GM19452 (cell line): ENCODE data around the gene FAM219A.
"Not testable (repeated sequence)": the region's sequence is repeated elsewhere in the genome, so short reads cannot be mapped to it uniquely, and the experiment has no call there.

Source experiments
- ATAC-seq: cut with Tn5 transposase; IDR thresholded peaks from one replicate; pipeline ENCODE4 v1.9.1; 2021; ENCODE audit not compliant: unreplicated experiment

FAM219A gene

DNA sequence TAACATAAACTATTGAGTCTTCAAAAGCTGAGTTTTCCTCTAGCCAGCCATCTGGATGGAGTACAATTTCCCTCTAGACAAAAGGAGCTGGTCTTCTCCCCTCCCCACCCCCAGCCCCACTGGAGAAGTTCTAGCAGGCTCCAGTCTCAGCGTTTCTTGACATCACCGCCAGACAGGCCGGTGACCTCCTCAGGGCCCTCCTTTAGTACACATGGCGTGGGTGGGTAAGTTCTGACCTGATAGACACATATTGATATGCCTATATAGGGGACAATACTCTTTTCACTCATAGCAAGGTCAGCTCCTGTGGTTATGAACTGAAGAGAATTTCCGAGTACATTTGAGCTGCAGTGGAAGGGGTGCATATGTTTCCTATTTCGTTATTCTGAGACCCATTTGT is 27.5 kb upstream of the FAM219A start:
- ATAC-seq, result no peak

DNA sequence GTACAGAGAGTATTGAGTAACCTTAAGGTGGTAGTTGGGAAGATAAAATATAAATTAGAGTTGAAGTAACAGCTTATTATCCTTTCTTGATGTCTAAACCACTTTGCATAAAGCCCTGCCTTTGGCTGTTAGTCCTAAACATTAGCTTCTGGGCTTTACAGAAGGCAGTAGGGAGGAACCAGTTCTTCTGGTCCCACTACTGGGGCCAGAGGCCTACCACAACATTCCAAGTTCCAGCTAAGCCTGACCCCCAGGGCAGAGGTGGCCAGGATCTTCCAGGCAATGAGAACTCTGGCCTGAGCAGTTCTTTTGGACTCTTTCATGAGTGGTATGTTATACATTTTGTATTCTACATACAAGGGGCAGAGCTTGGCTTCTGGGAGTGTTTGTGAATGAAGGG is 26.3 kb upstream of the FAM219A start:
- ATAC-seq, result no peak

DNA sequence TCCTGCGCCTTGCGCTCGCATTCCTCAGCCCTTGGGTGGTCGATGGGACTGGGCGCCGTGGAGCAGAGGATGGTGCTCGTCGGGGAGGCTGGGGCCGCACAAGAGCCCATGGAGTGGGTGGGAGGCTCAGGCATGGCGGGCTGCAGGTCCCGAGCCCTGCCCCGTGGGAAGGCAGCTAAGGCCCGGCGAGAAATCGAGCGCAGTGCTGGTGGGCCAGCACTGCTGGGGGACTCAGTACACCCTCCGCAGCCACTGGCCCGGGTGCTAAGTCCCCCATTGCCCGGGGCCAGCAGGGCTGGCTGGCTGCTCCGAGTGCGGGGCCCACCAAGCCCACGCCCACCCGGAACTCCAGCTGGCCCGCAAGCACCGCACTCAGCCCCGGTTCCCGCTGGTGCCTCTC is 24.4 kb upstream of the FAM219A start:
- ATAC-seq, result not testable (repeated sequence)

DNA sequence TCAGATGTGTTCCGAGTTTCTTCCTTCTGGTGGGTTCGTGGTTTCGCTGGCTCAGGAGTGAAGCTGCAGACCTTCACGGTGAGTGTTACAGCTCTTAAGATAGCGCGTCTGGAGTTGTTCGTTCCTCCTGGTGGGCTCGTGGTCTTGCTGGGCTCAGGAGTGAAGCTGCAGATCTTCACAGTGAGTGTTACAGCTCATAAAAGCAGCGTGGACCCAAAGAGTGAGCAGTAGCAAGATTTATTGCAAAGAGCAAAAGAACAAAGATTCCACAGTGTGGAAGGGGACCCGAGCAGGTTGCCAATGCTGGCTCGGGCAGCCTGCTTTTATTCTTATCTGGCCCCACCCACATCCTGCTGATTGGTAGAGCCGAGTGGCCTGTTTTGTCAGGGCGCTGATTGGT is 23.2 kb upstream of the FAM219A start:
- not testable (repeated sequence) for ATAC-seq

DNA sequence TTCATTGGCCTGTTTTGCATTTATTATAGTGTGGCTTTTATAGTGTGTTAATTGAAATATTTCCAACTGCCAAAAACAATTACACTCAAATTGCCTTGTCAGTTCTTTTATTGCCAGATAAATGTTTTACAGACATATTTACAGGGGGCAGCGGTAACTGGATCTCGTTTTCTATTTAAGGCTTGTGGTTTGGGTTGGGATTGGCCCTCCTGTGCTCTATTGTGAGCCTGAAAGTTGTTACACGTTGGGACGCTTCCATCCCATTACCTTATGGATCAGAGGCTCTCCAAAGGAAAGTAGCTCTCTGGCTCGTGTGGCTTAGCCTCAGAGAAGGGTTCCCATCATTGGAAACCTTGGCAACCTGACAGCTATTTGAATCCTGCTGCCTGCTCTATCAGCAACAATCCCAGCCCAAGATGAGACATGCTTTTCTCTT is 21.1 kb upstream of the FAM219A start:
- no peak for ATAC-seq

DNA sequence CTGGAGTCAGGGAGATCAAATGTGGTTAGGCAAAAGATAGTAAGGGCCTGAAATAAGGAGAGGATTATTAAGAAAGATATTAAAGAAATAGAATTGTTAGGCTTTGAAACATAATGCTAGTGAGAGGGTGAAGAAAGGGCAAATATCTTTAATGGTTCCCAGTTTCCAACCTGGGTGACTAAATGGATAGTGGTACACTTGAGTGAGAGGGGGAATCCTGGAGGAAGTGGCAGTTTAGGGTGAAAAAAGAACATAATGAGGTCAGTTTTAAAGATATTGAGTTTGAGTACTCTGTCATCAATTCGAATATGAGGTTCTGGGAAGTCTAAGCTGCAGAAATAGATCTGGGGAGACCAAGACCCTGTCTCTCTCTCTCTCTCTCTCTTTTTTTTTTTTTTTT is 19.2 kb upstream of the FAM219A start:
- ATAC-seq, result no peak

DNA sequence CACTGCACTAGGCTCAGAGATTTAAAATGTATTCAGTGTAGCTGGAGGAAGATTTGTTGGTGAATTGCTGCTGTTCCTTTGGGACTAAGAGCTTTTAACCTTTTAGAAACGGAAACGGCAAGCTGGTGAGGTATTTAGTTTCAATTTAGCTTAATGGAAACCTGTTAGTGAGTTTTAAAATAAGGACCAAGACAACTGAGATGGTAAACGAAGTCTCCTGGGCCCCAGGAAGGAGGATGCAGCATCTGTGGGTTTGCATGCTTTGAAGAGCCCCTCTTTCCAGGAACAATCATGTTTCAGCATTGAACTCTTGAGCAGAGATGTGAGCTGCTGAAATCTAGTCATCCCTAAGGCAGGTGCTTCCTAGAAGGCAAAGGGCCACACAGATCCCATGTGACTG is 16.7 kb upstream of the FAM219A start:
- no peak for ATAC-seq

DNA sequence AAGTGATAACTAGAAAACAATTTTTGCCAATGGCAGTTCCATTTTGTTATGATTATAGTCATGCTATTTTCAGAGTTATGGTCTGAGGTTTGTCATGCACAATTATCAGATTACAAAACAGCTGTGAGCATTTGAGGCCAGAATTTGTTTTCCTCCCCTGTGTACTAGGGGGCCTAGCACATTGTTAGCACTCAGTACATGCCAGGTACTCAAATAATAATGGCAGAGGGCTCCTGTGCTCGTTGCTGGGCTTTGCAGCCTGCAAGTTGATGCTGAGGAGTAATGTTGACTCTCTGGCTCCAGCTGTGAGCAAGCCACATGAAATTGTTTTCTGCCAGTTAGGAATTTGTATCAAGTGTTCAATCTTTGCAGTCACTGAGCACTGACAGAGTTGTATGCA is 7.1 kb upstream of the FAM219A start:
- no peak for ATAC-seq

DNA sequence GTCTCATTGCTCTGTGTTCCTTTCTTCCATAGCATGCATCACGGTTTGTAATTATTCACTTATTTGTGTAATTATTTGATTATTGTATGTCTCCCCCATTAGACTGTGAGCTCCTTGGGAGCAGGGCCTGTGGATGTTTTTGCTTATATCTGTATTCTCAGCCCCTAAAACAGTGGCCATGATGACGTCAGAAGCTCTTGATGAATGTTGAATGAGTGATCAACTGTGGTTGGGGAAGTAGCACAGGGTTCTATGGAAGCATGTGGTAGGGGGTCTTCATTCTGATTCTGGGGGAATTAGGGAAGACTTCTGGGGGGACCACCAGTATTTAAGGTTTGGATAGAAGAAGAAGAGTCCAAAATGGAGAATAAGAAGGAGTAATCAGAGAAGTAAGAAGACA is 6.2 kb upstream of the FAM219A start:
- ATAC-seq, result no peak

DNA sequence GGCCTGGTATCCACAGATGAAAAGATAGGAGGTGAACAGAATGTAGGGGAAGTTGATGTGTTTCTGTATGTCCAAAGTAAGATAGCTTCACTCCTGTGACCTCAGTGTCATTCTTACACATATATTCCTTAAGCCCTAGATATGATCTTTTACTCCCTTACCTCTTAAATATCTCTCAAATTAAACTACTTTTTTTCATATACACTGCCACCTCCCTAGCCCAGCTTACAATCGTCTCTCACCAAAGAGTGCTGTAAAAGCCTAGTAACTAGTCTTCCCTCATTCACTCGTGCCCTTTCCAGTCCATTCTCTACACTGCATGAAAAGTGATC is 5.5 kb upstream of the FAM219A start:
- no peak for ATAC-seq

DNA sequence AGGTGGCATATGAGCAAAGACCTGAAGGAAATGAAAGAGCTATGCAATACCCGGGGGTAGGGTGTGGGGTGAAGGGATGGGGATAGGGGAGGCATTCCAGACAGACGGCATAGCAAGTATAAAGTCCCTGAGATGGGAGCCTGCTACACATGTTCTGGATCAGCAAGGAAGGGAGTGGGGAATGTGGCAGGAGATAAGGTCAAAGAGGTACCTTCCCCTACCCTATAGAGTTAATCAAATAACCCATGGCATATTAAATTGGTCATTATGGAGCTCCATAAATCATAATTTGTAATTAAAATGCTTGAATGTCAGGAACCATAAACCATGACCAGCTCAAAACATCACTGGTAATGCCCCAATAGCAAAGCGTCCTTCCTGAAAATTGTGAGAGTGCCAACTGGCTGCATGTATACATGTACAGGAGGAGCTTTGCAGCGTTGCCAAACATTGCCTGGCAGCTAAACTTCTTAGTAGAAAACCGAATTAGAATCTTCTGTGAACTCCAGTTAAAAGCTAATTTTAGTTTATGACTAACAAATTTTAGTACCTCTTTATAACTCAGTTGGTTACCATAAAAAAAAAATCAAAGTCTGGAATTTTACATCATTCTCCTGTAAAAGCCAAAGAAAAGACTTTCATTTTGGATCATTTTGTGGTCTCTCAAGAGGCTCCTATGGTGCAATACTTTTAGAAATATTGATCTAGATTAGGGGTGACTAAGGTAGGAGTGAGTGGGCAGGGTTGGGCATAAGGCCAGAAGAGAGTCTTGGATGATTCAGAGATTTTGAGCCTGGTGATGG is 4.9 kb upstream of the FAM219A start:
- no peak for ATAC-seq

DNA sequence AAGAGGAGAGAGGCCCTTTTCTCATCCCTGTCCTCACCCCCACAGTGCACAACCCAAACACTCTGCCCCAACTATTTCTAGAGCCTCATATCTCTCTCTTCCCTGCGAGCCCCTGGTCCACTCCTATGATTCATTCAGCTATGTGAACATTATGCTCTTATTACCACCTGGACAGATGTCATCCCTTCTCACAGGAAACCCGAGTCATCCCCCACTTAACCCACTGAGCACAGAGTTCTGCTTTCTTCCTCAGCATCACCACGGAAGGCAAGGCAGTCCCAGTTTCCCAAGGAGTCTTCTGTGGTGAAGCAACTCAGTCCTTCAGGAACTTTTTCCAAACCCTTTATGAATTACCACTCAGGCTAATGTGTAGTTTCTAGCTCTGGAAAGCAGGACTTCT is 1.6 kb upstream of the FAM219A start:
- ATAC-seq, result no peak

DNA sequence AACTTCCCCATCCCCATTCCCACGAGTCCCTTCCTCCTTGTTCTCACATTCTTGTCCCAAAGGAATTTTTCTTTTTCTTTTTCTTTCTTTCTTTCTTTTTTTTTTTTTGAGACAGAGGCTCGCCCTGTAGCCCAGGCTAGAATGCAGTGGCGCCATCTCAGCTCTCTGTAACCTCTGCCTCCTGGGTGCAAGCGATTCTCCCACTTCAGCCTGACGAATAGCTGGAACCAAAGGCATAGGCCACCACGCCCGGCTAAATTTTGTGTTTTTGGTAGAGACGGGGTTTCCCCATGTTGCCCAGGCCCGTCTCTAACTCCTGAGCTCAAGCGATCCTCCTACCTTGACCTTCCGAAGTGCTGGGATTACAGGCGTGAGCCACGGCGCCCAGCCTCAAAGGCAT is 986 bp upstream of the FAM219A start:
- no peak for ATAC-seq

DNA sequence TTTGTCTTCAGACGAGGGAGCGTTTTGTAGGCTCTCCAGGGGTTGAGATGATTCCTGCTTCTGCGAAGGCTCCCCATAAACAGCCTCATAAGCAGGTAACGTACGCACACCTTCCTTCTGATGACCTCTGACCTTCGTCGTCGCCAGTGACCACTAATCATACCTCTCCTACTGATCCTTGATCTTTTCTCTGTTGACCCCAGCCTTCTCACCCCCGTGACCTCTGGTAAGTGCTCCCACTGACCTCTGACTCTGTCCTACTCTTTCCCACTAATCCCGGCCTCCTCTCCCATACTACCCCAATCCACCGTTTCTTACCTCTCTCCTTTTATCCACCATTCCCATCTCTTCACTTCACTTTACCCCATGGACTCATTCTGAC is 580 bp upstream of the FAM219A start:
- no peak for ATAC-seq

DNA sequence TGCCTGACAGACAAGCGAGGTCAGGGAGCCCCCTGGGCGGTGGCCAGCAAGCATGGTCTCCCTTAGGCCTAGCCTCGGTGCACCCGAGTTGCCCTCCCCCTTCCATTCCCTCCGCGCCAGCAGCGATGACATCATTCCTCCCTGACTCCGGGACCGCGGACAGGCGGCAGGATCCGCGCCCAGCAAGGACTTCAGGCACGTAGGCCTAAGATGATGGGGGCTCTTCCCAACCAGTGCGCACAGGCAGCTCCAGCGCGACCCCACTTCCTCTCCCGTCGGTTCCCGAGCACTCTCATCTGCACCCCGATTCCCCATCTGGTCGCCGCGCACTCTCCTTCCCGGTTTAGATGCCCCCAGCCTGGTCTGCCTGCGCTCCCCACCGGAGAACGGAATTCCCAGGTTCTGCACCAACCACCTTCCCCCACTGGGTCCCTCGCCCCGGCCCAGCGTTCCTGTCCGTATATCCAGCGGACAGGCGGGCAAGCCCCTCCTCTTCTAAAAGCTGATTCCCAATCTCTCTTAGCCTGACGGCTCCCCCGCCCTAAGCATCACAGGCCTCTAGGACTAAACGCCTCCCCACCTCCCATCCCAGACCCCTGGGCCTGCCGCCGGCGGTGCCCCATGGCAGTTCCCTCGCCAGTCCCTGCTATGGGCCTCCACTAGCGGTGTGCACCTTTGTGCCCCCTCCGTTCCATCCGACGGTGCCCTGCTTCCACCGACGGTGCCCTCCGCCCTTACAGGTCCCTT is 931 bp downstream of the FAM219A start:
- ATAC-seq, result no peak

DNA sequence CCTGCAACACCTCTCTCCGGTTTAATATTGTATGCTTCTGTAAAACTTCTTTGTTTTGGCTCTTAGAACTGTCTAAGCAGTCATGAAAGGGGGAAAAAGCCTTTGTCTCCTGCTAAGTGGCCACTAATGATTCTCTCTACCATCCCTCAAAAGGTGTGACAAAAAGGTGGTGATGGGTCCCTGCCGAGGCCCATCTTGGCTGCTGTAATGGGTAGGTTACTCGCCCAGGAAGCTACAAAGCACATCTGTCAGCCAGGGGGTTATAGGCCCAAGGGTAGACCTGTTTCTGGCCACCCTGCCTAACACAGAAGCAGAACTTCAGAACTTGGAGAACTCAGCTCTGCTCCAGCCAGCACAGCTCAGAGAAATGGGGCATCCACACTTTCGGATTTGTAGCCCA is 1.6 kb downstream of the FAM219A start:
- no peak for ATAC-seq

DNA sequence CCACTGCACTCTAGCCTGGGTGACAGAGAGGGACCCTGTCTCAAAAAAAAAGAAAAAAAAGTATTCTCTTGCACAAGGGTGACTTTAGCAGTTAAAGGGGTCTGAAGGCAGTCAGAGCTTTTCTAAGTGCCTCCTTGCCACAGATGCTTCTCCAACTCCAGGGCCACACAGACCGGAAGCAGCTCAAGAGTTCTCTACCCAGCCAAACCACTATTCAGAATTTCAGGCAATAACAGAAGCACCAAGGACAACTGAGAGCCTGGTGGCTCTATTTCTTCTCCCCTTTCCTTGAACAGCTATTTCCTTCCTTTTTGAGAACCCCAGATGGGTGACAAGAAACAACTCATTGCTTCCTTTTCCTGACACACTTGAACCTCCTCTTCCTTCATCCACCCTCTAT is 2.2 kb downstream of the FAM219A start:
- no peak for ATAC-seq

DNA sequence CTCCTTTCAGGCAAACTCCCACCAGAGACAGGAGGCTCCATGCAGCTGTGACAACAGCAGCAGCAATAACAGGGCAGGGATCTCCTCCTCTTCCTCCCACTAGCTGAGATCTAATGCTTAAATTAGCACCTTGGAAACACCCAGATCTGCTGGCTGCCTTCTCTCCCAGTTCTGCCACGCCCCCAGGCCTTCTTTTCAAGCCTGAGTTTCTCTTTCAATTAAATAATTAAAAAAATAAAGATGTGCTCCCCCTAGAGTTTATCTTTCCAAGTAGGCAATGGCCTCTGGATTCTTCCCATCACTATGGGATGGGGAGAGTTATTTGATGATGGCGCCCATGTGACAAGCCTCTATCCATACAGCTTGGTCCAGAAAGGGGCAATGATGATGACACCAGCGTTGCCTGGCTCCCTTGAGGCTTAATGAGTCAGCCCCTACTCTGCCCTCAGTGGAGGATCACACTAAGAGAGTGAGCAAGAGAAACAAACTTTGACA is 3.8 kb downstream of the FAM219A start:
- no peak for ATAC-seq

DNA sequence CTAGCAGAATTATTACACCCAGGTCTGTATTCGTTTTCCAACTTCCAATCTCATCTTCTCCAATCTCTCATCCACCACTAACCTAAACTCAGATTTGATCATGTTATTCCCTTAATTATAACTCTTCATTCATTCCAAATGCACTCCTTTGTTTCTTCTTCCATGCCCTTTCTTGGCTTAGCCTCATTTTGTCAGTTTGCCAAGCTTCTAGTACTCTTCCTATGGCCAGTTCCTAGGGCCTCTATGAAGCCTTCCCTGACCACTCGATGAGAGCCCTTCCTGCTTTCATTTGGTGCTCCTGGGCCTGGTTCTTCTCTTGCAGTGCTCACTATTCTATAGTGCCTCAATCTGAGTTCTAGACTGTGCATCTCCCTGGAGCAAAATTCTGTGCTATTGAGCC is 5.8 kb downstream of the FAM219A start:
- ATAC-seq, result no peak

DNA sequence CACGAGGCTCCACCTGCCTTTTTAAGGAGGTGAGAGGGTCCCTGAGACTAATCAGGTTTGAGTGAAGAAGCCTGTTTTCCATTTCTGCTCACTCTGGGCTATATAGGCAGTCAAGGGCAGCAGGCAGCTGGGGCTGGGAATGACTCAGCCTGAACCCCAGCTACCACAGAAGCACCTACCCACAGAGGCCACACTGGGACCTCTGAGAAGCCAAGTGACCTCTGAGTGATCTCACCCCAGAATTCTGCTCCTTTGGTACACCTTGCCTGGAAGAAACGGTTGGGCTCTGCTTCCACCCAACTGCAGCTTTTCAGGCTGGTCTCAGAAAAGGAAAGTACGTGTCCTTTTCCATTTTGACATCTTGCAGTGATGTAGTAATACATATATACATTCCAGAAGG is 6.8 kb downstream of the FAM219A start:
- ATAC-seq, result no peak

DNA sequence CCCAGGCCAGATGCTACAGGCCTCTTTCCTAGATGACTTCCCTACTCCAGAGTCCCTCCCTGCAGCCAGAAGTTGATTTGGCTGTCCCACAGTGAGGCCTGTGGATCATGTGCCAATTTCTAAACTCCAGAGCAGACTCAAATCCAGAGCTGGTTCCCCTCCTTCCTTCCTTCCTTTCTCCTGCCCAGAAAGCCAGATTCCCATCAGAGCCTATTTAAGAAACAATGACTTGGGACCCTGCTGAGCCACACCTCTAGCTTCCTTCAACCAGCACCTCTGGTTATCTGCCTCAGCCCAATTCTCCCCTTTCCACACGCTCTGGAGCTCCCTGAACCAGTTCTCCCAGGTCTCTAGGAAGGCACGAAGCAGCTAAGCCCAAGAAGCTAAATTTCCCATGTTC is 7.2 kb downstream of the FAM219A start:
- ATAC-seq, result no peak

DNA sequence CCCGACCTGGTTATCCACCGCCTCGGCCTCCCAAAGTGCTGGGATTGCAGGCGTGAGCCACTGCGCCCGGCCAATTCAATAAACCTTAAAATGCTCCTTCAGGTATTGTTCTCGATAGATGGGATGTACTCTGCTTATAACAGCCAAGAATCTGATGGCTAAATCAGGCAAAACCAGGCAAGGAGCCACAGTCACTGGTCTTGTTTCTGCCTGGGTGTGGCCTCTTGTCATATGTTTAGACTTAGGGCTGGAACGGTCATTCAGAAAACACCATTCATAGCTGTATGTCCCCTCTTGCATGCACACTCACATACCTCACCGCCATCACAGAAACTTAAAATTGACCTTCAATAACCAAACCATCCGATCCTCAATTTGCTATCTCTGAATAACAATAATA is 7.7 kb downstream of the FAM219A start:
- ATAC-seq, result no peak

DNA sequence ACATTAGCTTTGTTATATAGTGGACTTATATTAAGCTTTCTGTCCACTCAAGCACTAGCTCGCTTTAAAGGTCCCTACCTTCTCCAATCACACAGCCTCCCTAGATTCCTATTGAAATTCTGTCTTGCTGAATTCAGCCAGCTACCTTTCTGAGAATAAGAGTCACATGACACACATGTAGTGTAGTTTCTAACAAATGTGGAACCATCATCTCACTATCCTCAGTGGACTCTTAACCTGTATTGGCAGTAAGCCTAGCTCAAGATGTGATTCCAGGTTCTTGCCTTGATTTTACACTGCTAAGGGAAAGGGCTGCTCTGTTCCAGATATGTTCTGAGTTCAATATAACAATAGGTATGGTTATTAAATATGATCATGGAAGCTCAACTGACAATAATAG is 11.4 kb downstream of the FAM219A start:
- no peak for ATAC-seq
